Mesothelial cell of epicardium (in vitro differentiated cells): ENCODE measurements around the gene CDH13. TPM values are rescaled to one million over a fixed set of nuclear protein-coding genes. Genes with fewer than 3 reads are reported as not detected.

Experiments
- DNase-seq, 2 experiments: peaks; one replicate each; pipeline ENCODE4 v3.0.0; 2021; ENCODE audit warnings: low spot score in 2 of 2; ENCODE audit not compliant: unreplicated experiment in 2 of 2
- H3K27ac Mint-ChIP-seq: 2 replicates; pipeline ENCODE4 v1.8.0; 2021; ENCODE audit warnings: mixed read lengths
- H3K27me3 Mint-ChIP-seq: 2 replicates; pipeline ENCODE4 v1.8.0; 2021; ENCODE audit warnings: low read depth, mixed read lengths
- H3K36me3 Mint-ChIP-seq: 2 replicates; pipeline ENCODE4 v1.8.0; 2021; ENCODE audit warnings: mixed read lengths
- H3K4me1 Mint-ChIP-seq: 2 replicates; pipeline ENCODE4 v1.8.0; 2021; ENCODE audit warnings: mixed read lengths
- H3K4me3 Mint-ChIP-seq: 2 replicates; pipeline ENCODE4 v1.8.0; 2021; ENCODE audit warnings: mild to moderate bottlenecking, moderate library complexity, mixed read lengths
- H3K9me3 Mint-ChIP-seq: 2 replicates; pipeline ENCODE4 v1.8.0; 2021; ENCODE audit warnings: mixed read lengths
- total RNA-seq: library from RNA; stranded (reverse); gene quantifications from 3 replicates; pipeline ENCODE4 v1.2.1, GENCODE V29; 2021
- TF ChIP-seq, protein P1 (sequence below): fragments of 200-600 bp; sonication (generic); IDR thresholded peaks from one replicate; pipeline ENCODE4 v1.5.0; 2021; ENCODE audit warnings: antibody characterized with exemption; ENCODE audit not compliant: unreplicated experiment

Gene CDH13
- total RNA-seq, 1 donor from 2014 or later, result 0.80 TPM

DNA sequence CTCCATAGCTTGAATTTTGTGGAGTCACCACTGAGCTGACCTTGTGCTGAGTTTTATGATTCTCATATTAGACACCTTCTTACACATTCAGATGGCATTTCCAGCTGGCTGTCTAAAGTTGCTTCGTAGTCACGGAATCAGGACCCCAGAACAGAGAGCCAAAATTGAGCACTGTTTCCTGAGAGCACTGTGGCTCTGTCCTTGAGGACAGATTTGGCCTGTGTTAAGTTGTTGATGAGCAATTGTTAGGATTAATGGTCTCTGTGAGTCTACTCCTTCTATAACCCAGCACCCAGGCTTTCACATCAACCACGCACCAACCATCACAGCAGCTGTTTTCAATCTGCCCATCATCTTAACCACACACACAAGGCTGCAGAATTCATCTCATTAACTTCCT lies 903.5 kb downstream of the CDH13 start:
- Mint-ChIP-seq H3K27me3 (peaks cover 9% of the 10 kb centered on the region), H3K9me3 (no peaks in the 10 kb centered on the region), H3K4me3 (no peak overlapping the region), H3K36me3 (no peaks in the 10 kb centered on the region), H3K27ac (no peak overlapping the region), H3K4me1 (no peaks in the 10 kb centered on the region)
- DNase-seq, result no peak
- TF ChIP-seq, protein P1, sequence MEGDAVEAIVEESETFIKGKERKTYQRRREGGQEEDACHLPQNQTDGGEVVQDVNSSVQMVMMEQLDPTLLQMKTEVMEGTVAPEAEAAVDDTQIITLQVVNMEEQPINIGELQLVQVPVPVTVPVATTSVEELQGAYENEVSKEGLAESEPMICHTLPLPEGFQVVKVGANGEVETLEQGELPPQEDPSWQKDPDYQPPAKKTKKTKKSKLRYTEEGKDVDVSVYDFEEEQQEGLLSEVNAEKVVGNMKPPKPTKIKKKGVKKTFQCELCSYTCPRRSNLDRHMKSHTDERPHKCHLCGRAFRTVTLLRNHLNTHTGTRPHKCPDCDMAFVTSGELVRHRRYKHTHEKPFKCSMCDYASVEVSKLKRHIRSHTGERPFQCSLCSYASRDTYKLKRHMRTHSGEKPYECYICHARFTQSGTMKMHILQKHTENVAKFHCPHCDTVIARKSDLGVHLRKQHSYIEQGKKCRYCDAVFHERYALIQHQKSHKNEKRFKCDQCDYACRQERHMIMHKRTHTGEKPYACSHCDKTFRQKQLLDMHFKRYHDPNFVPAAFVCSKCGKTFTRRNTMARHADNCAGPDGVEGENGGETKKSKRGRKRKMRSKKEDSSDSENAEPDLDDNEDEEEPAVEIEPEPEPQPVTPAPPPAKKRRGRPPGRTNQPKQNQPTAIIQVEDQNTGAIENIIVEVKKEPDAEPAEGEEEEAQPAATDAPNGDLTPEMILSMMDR, result no peak

DNA sequence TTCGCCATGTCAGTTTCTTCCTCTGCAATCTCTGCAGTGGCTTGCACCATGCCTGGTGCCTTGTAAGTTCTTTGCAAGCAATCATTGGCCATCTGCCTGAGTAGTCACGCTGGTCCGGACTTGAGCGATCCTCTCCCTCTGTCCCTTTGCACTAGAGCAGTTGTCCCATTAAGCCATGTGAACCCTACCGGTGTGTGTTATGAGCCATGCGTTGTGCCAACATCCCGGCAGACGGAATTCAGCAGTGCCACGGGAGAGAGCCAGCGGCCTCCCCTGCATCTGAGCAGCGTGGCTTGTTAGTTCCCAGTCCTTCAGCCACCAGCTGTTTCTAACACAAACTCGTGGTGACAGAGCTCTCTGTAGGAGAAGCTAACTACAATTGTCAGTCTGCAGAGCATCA lies 905.9 kb downstream of the CDH13 start:
- DNase-seq, result no peak
- no peaks in the 10 kb centered on the region for H3K36me3 Mint-ChIP-seq
- no peak overlapping the region for H3K27ac Mint-ChIP-seq
- TF ChIP-seq, protein P1, result no peak
- H3K9me3 Mint-ChIP-seq, result no peaks in the 10 kb centered on the region
- no peaks in the 10 kb centered on the region for H3K4me1 Mint-ChIP-seq
- no peak overlapping the region for H3K4me3 Mint-ChIP-seq
- H3K27me3 Mint-ChIP-seq, result peaks cover 7% of the 10 kb centered on the region

DNA sequence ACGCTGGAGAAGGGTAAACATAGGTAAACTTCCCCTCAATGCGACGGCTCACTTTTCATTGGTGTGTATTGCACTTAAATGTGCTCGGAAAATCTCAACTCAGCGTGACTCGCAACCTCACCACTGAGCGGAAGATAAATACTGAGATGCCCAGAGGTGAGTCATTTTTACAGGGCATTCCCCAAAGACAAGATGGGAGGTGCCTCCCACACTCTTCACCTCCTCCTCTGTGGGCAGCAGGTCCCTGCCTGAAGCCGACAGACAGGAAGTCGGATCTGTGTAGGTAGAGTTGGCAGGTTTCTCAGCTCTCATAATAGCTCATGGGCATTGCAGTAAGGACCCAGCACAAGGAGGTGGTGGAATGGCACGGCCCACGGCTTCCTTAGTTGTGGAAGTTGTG lies 906.4 kb downstream of the CDH13 start:
- no peak for DNase-seq
- no peaks in the 10 kb centered on the region for H3K36me3 Mint-ChIP-seq
- H3K27ac Mint-ChIP-seq, result no peak overlapping the region
- no peak overlapping the region for H3K4me3 Mint-ChIP-seq
- H3K4me1 Mint-ChIP-seq, result no peaks in the 10 kb centered on the region
- no peaks in the 10 kb centered on the region for H3K9me3 Mint-ChIP-seq
- H3K27me3 Mint-ChIP-seq, result peaks cover 7% of the 10 kb centered on the region
- TF ChIP-seq, protein P1, result no peak

DNA sequence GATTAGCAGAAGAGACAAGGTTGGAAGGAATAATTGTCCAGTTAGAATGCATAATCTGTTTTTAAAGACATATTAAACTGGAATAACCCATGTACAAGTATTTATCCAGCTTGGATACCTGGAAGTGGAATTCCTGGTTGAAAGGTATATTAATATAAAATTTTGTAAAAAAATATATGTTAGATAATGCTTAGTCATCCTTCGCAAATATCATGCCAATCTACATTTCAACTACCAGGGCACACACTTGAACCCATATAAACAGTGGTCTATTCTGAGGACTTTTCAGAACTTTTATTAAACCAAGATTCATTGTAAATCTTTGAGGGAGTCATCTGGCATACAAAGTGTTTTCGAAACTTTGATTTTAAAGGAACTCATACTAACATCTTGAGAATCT lies 911.9 kb downstream of the CDH13 start:
- TF ChIP-seq, protein P1, result no peak
- Mint-ChIP-seq H3K4me1 (no peaks in the 10 kb centered on the region), H3K27me3 (peaks cover 4% of the 10 kb centered on the region), H3K36me3 (no peaks in the 10 kb centered on the region), H3K27ac (no peak overlapping the region), H3K4me3 (no peak overlapping the region), H3K9me3 (no peaks in the 10 kb centered on the region)
- DNase-seq, result no peak

DNA sequence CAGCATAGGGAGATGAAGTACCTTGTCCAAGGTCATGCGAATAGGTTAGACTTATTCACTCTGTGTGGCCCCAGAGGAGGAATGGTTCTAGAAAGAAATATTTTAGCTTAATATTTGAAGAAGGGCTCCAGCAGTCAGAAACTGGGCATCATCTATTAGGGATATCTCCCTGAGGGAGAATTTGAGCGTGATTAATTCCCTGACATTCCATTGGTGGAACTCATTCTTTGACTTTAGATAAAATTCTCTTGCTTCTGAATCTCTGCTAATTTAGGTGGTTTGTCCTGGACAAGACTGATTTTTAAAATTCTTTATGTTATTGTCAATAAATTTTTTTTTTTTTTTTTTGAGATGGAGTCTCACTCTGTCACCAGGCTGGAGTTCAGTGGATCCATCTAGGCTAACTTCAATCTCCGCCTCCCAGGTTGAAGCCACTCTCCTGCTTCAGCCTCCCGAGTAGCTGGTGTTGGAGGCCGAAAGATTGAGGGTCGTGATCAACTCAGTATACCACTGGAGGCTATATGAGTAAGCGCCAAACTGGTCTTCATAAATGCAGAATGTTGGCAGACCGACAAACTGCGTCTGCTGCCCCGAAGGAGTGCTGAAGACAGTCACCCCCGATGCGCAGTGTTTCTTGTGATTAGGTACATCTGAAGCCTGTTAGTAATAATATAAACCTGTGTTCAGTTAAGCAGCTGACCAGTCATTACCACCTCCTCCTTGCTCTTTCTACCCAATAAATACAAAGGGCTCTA lies 913.1 kb downstream of the CDH13 start:
- Mint-ChIP-seq H3K4me3 (no peak overlapping the region), H3K36me3 (no peaks in the 10 kb centered on the region), H3K27ac (no peak overlapping the region), H3K27me3 (peaks cover 4% of the 10 kb centered on the region), H3K9me3 (no peaks in the 10 kb centered on the region), H3K4me1 (no peaks in the 10 kb centered on the region)
- no peak for DNase-seq
- TF ChIP-seq, protein P1, result no peak
